ENCODE results near the gene CADM1.

CADM1 gene

DNA sequence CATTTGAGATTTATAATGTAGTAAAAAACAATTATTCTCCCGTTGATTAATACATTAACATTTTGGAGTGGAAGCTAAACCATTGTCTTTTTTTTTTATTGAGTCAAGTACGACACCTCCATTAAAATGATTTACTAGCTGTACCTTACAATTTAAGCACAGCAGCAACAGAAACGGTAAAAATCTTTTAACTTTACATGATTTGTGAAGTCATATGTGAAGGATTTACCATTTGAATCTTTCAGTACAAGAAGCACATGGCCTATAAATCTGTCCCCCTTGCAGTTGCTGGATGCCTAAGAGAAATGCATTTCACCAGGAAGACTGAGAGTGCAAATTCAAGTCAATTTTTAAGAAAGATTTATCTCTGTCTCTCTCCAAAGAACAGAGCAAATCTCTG is 324.6 kb downstream of the CADM1 start:
- H3K27me3 ChIP-seq (ENCODE audit: control insufficient read depth, insufficient read depth, low read length) = no peaks in the 10 kb centered on the region
- no peak overlapping the region for H3K9ac ChIP-seq (ENCODE audit: low read length)
- no peaks in the 10 kb centered on the region for H3K4me1 ChIP-seq (ENCODE audit: control insufficient read depth, insufficient read depth, low read length)
- H3K36me3 ChIP-seq (ENCODE audit: control insufficient read depth, insufficient read depth, low read length) = no peaks in the 10 kb centered on the region
- no peak overlapping the region for H3K4me3 ChIP-seq (ENCODE audit: low read length)
- no peaks in the 10 kb centered on the region for H3K9me3 ChIP-seq (ENCODE audit: control insufficient read depth, low read length)

DNA sequence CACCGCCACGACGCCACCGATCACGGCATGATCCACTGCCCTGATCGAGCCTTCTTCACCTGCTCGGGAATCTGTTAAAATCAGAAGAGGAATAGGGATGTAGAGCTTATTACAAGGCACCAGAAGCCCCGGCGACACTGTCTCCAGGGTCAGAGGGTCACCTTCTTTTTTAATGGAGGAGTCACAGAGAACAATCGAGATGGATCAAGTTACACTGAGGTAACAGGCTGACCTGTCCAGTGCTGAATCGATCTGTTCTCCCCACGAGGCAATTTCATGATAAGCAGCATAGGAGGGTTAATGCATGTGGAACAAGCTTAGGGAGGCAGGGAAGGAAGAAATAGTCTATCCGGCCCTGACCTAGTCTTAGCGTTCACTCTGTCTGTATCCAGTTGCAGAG is 325.5 kb downstream of the CADM1 start:
- no peaks in the 10 kb centered on the region for H3K9me3 ChIP-seq (ENCODE audit: control insufficient read depth, low read length)

DNA sequence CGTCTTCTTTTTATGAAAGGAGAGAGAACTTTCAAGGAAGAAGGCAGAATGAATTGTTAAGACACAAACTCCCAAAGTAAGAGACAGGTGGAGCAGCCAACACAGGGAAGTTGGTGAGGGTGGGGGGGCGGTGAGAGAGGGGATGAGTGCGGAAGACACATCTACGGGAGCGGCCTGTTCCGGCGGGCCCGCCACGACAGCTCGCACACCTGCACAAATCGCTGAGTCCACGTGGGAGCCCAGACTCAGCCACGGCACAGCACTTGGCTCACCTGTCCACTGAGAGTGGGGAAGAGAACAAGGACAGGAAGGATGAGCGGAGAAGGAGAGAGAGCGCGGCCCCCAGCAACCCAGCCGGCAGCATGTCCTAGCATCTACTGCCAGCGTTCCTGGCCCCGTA is 331.1 kb downstream of the CADM1 start:
- Histone ChIP-seq H3K9ac (ENCODE audit: low read length) (no peak overlapping the region), H3K4me3 (ENCODE audit: low read length) (no peak overlapping the region), H3K4me1 (ENCODE audit: control insufficient read depth, insufficient read depth, low read length) (no peaks in the 10 kb centered on the region), H3K27me3 (ENCODE audit: control insufficient read depth, insufficient read depth, low read length) (no peaks in the 10 kb centered on the region), H3K36me3 (ENCODE audit: control insufficient read depth, insufficient read depth, low read length) (no peaks in the 10 kb centered on the region), H3K9me3 (ENCODE audit: control insufficient read depth, low read length) (no peaks in the 10 kb centered on the region)

More for the DNA sequence above, 325.5 kb downstream of the CADM1 start:
- Histone ChIP-seq H3K9ac (ENCODE audit: low read length) (no peak overlapping the region), H3K36me3 (ENCODE audit: control insufficient read depth, insufficient read depth, low read length) (no peaks in the 10 kb centered on the region), H3K4me3 (ENCODE audit: low read length) (no peak overlapping the region), H3K4me1 (ENCODE audit: control insufficient read depth, insufficient read depth, low read length) (no peaks in the 10 kb centered on the region), H3K27me3 (ENCODE audit: control insufficient read depth, insufficient read depth, low read length) (no peaks in the 10 kb centered on the region)

DNA sequence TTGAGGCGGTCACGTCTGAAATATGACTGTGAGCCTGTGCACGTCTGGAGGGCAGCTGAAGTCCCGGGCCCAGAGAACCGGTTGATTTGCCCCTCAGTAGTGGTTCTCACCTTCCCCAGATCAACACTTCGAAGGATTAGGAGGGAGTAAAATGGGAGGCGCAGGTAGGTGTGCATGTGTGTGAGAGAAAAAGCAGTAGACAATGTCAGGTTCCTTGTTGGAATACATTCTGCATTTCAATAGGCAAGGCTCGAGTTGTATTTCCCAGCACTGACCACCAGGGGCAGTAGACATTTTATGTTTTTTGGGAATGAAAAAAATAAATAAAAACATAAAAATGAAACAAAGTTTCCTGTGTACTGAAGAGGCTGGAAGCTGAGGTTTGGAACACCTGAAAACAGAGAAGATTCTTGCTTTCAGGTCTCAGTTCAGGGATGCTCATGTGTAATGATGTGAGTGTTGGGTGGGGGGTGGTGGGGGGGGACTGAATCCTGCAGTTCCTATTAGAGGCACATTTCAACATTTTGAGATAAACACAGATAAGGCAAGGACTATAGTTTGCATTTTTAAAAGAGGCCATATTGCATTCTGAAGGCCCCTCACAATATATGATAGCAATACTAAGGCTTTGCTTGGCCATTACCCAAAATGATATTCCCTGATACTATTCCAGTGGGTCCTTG is 333.9 kb downstream of the CADM1 start:
- Histone ChIP-seq H3K27me3 (ENCODE audit: control insufficient read depth, insufficient read depth, low read length) (no peaks in the 10 kb centered on the region), H3K4me1 (ENCODE audit: control insufficient read depth, insufficient read depth, low read length) (no peaks in the 10 kb centered on the region), H3K36me3 (ENCODE audit: control insufficient read depth, insufficient read depth, low read length) (no peaks in the 10 kb centered on the region), H3K4me3 (ENCODE audit: low read length) (no peak overlapping the region), H3K9ac (ENCODE audit: low read length) (no peak overlapping the region), H3K9me3 (ENCODE audit: control insufficient read depth, low read length) (no peaks in the 10 kb centered on the region)

DNA sequence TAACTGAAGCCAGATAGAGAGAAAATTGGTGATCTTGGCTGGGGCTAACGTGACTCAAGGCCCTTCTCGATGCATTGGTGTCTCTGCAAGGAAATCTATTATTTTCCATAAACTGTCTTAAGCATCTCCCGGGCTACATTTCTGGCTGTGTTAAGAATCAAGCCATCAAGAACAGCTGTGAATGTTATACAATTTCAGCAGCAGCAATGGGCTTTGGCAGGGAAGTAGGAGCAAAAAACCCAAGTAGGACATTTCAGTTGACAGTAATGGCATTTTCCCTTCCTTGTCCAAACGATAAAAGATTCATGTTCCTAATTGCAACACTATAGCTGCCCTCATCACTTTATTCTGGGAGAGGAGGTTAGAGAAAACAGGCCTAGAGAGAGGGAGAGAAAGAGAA is 335.0 kb downstream of the CADM1 start:
- Histone ChIP-seq H3K4me1 (ENCODE audit: control insufficient read depth, insufficient read depth, low read length) (no peaks in the 10 kb centered on the region), H3K9ac (ENCODE audit: low read length) (no peak overlapping the region), H3K27me3 (ENCODE audit: control insufficient read depth, insufficient read depth, low read length) (no peaks in the 10 kb centered on the region), H3K4me3 (ENCODE audit: low read length) (no peak overlapping the region), H3K9me3 (ENCODE audit: control insufficient read depth, low read length) (no peaks in the 10 kb centered on the region), H3K36me3 (ENCODE audit: control insufficient read depth, insufficient read depth, low read length) (no peaks in the 10 kb centered on the region)

DNA sequence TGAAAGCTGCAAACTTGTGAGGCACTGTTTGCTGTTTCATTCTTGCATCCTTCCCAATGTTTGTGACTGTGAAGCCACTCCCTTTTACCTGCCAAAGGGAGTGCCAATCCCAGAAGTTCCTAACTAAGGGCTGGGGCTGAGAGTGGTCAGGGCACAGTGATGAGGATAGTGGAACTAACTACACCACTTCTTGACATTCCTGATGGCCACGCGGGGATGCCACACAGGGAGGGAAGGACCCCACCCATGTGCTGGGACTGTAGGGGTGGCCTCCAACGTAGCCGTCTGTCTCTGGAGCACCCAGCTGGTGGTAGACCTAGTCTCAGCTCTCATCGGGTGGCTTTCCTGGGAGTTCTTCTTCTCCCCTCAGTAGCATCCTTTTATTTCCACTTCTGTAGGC is 335.5 kb downstream of the CADM1 start:
- H3K4me1 ChIP-seq (ENCODE audit: control insufficient read depth, insufficient read depth, low read length) = no peaks in the 10 kb centered on the region
- H3K9me3 ChIP-seq (ENCODE audit: control insufficient read depth, low read length) = no peaks in the 10 kb centered on the region
- H3K36me3 ChIP-seq (ENCODE audit: control insufficient read depth, insufficient read depth, low read length) = no peaks in the 10 kb centered on the region
- no peaks in the 10 kb centered on the region for H3K27me3 ChIP-seq (ENCODE audit: control insufficient read depth, insufficient read depth, low read length)
- H3K4me3 ChIP-seq (ENCODE audit: low read length) = no peak overlapping the region
- no peak overlapping the region for H3K9ac ChIP-seq (ENCODE audit: low read length)

DNA sequence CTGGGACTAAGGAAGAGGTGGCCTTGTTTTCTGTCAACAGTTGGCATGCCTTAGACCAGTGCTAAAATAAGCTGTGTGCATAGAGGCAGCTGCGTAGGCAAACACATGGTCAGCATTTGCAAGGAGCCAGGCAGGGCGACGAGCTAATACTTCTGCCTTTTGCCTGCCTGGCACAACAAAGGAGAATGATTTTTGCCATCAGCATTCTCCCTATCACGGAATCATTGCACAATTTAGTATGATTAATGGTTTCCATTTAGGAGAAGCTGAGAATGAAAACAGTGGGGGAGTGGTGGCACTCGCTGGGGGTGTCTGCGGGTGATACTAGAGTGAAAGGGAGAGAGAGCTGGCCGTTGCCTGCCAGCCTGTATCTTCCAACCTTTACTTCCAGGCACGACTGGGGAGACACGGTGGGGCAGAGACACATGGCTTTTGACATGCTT is 336.0 kb downstream of the CADM1 start:
- H3K4me3 ChIP-seq (ENCODE audit: low read length) = no peak overlapping the region
- H3K4me1 ChIP-seq (ENCODE audit: control insufficient read depth, insufficient read depth, low read length) = no peaks in the 10 kb centered on the region
- no peaks in the 10 kb centered on the region for H3K9me3 ChIP-seq (ENCODE audit: control insufficient read depth, low read length)
- H3K9ac ChIP-seq (ENCODE audit: low read length) = no peak overlapping the region
- H3K36me3 ChIP-seq (ENCODE audit: control insufficient read depth, insufficient read depth, low read length) = no peaks in the 10 kb centered on the region
- no peaks in the 10 kb centered on the region for H3K27me3 ChIP-seq (ENCODE audit: control insufficient read depth, insufficient read depth, low read length)

DNA sequence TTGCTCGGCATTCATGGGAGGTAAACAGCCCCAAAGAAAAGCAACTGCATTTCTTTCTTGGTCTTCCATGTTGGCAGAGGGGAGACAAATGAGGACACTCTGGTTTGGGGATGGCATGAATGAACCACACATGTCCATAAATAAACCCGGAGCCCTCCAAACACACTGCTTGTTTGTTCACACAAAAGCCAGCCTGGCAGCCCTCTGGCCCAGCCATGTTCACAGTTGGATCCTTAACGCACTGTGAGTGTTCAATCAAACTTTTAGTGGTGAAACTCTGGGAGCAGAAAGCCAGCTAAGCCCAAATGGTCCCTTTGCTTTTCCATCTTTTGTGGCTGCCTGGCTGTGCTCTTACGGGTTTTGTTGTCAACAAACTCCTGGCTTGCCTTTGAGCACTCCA is 336.8 kb downstream of the CADM1 start:
- no peak overlapping the region for H3K4me3 ChIP-seq (ENCODE audit: low read length)
- no peaks in the 10 kb centered on the region for H3K36me3 ChIP-seq (ENCODE audit: control insufficient read depth, insufficient read depth, low read length)
- H3K9ac ChIP-seq (ENCODE audit: low read length) = no peak overlapping the region
- H3K4me1 ChIP-seq (ENCODE audit: control insufficient read depth, insufficient read depth, low read length) = no peaks in the 10 kb centered on the region
- H3K27me3 ChIP-seq (ENCODE audit: control insufficient read depth, insufficient read depth, low read length) = no peaks in the 10 kb centered on the region
- no peaks in the 10 kb centered on the region for H3K9me3 ChIP-seq (ENCODE audit: control insufficient read depth, low read length)

DNA sequence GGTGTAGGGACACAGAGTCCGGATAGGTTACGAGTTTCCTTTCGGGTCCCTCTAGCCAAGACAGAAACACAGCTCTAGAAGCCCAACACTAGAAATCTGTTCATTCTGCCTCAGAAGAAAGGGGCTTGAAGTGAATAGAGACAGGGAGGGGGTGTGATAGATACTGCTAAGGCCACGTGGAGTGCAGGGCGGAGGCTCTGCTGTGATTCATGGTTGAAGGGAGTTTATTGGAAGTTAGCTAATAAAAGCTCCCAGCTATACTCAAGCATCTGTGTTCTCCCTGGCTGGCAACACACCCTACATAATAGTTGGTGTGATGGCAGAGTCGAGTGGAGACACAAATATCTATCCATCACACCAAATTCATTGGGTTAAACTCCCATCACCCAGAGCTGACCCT is 337.4 kb downstream of the CADM1 start:
- Histone ChIP-seq H3K36me3 (ENCODE audit: control insufficient read depth, insufficient read depth, low read length) (no peaks in the 10 kb centered on the region), H3K9me3 (ENCODE audit: control insufficient read depth, low read length) (no peaks in the 10 kb centered on the region), H3K27me3 (ENCODE audit: control insufficient read depth, insufficient read depth, low read length) (no peaks in the 10 kb centered on the region), H3K9ac (ENCODE audit: low read length) (no peak overlapping the region), H3K4me3 (ENCODE audit: low read length) (no peak overlapping the region), H3K4me1 (ENCODE audit: control insufficient read depth, insufficient read depth, low read length) (no peaks in the 10 kb centered on the region)

DNA sequence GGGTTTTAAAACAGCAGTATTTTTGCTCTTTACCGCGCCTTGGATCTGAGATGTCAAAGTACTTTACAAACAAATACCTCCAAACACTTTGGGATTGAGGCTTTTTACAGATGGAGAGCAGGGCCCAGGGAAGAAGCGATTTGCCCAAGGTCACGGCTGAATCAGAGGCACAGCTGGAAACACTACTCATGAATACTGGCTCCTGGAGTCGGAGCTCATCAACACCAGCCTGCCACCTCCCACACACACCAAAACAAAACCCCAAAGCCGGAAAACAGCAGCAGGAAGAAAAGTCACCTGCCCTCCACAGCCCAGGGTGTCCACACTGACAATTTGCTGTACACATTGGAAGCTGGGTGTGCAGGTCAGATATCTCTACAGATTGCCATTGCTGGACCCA is 339.4 kb downstream of the CADM1 start:
- Histone ChIP-seq H3K9ac (ENCODE audit: low read length) (no peak overlapping the region), H3K36me3 (ENCODE audit: control insufficient read depth, insufficient read depth, low read length) (no peaks in the 10 kb centered on the region), H3K4me1 (ENCODE audit: control insufficient read depth, insufficient read depth, low read length) (no peaks in the 10 kb centered on the region), H3K27me3 (ENCODE audit: control insufficient read depth, insufficient read depth, low read length) (no peaks in the 10 kb centered on the region), H3K9me3 (ENCODE audit: control insufficient read depth, low read length) (no peaks in the 10 kb centered on the region), H3K4me3 (ENCODE audit: low read length) (no peak overlapping the region)

DNA sequence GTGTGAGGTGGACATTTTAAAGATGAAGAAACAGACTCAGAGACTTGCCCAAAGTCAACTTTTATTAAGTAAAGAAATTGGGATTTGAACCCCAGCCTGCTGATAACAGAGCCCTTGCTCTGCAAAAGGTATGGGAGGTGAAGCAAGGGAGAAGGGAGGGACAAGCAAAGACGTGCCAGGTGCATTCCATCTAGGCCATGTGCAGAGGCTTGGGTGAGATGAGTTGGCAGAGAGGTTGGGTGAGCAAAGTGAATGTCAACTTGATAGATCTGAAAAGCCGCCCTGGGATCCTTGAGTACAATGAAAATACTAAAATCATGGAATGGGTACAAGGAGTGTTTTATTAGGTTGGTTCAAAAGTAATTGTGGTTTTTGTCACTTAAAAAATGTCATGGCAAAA is 341.3 kb downstream of the CADM1 start:
- Histone ChIP-seq H3K27me3 (ENCODE audit: control insufficient read depth, insufficient read depth, low read length) (no peaks in the 10 kb centered on the region), H3K9me3 (ENCODE audit: control insufficient read depth, low read length) (no peaks in the 10 kb centered on the region), H3K4me1 (ENCODE audit: control insufficient read depth, insufficient read depth, low read length) (no peaks in the 10 kb centered on the region), H3K9ac (ENCODE audit: low read length) (no peak overlapping the region), H3K4me3 (ENCODE audit: low read length) (no peak overlapping the region), H3K36me3 (ENCODE audit: control insufficient read depth, insufficient read depth, low read length) (no peaks in the 10 kb centered on the region)

DNA sequence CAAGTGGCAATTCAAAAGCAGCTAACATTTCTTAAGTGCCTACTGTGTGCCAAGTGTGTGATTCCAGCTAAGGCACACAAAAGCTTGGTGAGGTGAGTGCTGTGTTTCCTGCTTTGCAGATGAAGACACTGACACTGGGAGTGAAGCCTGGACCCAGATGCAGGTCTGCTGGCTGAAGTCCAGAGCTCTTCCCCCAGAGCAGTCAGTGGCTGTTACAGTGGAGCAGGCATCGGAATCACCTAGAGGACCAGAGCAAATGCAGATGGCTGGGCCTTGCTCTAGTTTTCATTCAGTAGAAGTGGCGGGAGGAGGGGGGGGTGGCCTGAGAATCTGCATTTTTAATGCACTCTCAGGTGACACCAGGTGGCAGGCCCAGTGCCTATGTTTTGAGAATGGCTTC is 342.3 kb downstream of the CADM1 start:
- H3K4me3 ChIP-seq (ENCODE audit: low read length) = no peak overlapping the region
- no peaks in the 10 kb centered on the region for H3K36me3 ChIP-seq (ENCODE audit: control insufficient read depth, insufficient read depth, low read length)
- no peaks in the 10 kb centered on the region for H3K4me1 ChIP-seq (ENCODE audit: control insufficient read depth, insufficient read depth, low read length)
- H3K9me3 ChIP-seq (ENCODE audit: control insufficient read depth, low read length) = no peaks in the 10 kb centered on the region
- no peak overlapping the region for H3K9ac ChIP-seq (ENCODE audit: low read length)
- no peaks in the 10 kb centered on the region for H3K27me3 ChIP-seq (ENCODE audit: control insufficient read depth, insufficient read depth, low read length)

DNA sequence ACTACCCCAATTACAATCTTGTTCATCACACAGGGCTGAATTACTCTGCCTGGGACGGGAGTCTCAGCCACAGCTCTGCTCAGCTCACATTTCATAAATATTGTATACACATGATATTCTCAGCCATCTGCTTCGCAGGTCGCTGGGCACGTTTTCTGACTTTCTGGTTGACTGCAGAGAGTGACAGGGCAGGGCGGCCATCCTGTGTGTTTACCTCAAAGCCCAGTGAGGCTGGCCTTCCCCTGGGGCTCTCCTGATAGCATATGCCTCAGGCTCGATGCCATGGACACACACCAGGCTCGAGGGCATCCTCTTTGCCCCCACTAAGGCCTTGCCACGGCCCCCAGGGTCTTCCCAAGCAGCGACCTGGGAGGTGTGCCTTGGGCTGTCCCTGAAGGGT is 345.0 kb downstream of the CADM1 start:
- H3K4me1 ChIP-seq (ENCODE audit: control insufficient read depth, insufficient read depth, low read length) = no peaks in the 10 kb centered on the region
- no peaks in the 10 kb centered on the region for H3K9me3 ChIP-seq (ENCODE audit: control insufficient read depth, low read length)
- H3K36me3 ChIP-seq (ENCODE audit: control insufficient read depth, insufficient read depth, low read length) = no peaks in the 10 kb centered on the region
- H3K9ac ChIP-seq (ENCODE audit: low read length) = no peak overlapping the region
- H3K4me3 ChIP-seq (ENCODE audit: low read length) = no peak overlapping the region
- H3K27me3 ChIP-seq (ENCODE audit: control insufficient read depth, insufficient read depth, low read length) = no peaks in the 10 kb centered on the region
